HepG2 (cell line): ENCODE results near the gene STX7. TPM values are rescaled to one million over a fixed set of nuclear protein-coding genes. Genes with fewer than 3 reads are reported as not detected.

Source experiments
- ATAC-seq: fragments of 200-7000 bp; cut with Tn5 transposase; 3 replicates; pipeline ENCODE4 v1.9.1; 2020; ENCODE audit warnings: mild to moderate bottlenecking, moderate library complexity
- BruUV-seq: library from RNA; stranded (reverse); fragments of 400-500 nt; replicated peaks from 2 replicates; lab custom pipeline; 2021; lab: Mats Ljungman, UMichigan
- CTCF ChIA-PET: fragments of 300-600 bp; formaldehyde crosslinking; extraction: SDS; loops from one replicate; lab custom pipeline; 2021; ENCODE audit warnings: low total read pairs, inconsistent platforms, low intra/inter-chr PET ratio; lab: Yijun Ruan, JAX
- POLR2A ChIA-PET: fragments of 350-600 bp; sonication (Branson Sonifier 250); formaldehyde crosslinking; loops from one replicate; lab custom pipeline; 2020; ENCODE audit warnings: antibody characterized with exemption, inconsistent platforms; lab: Yijun Ruan, JAX
- DNase-seq: peaks from one replicate; pipeline ENCODE4 v3.0.0-alpha.2; 2015; ENCODE audit warnings: low spot score
- FAIRE-seq: peaks from 3 replicates; lab custom pipeline; 2011; peaks lifted over from hg19 to GRCh38; lab: Jason Lieb, UNC
- H2AFZ ChIP-seq: one replicate; pipeline ENCODE4 v1.6.1; 2011; ENCODE audit warnings: low read length, inconsistent platforms
- H3K27ac ChIP-seq: fragments of 300-600 bp; 3 replicates; pipeline ENCODE4 v1.8.0; 2011; ENCODE audit warnings: mixed run types, mild to moderate bottlenecking, mixed read lengths, low read length, inconsistent platforms; ENCODE audit not compliant: insufficient read depth; ENCODE audit errors: extremely low read length
- H3K27me3 ChIP-seq, 2 experiments: fragments of 200-600 bp in 1 of 2; 2 replicates in 1 of 2; 3 replicates in 1 of 2; pipeline versions ENCODE4 v1.6.0 to v1.8.0; 2011; ENCODE audit warnings: low read length in 2 of 2, mild to moderate bottlenecking in 2 of 2, moderate library complexity in 2 of 2, inconsistent platforms in 1 of 2; ENCODE audit not compliant: insufficient read depth in 2 of 2, control insufficient read depth in 1 of 2
- H3K36me3 ChIP-seq, 2 experiments: fragments of 200-600 bp in 1 of 2; replicated peaks in 1 of 2; 2 replicates in 1 of 2; 3 replicates in 1 of 2; pipeline versions ENCODE4 v1.5.1 to v1.8.0; 2011; ENCODE audit warnings: low read length in 2 of 2, inconsistent platforms in 1 of 2; ENCODE audit not compliant: insufficient read depth in 2 of 2, control insufficient read depth in 1 of 2
- H3K4me1 ChIP-seq: 2 replicates; pipeline ENCODE4 v1.5.1; 2012; ENCODE audit warnings: low read length, inconsistent platforms; ENCODE audit not compliant: insufficient read depth
- H3K4me2 ChIP-seq: 2 replicates; pipeline ENCODE4 v1.6.0; 2011; ENCODE audit warnings: low read depth, low read length, inconsistent platforms
- H3K4me3 ChIP-seq, 3 experiments: fragments of 200-600 bp in 1 of 3; sonication (generic), shearing (Covaris generic) in 1 of 3; replicated peaks in 1 of 3; 2 replicates each; pipeline ENCODE4 v1.5.1; 2011 to 2016; ENCODE audit warnings: low read length in 3 of 3, inconsistent platforms in 2 of 3, low read depth in 2 of 3, mild to moderate bottlenecking in 2 of 3, control low read depth in 1 of 3, mixed read lengths in 1 of 3; ENCODE audit not compliant: insufficient read depth in 1 of 3
- H3K79me2 ChIP-seq: one replicate; pipeline ENCODE4 v1.6.1; 2011; ENCODE audit warnings: low read length, inconsistent platforms; ENCODE audit not compliant: insufficient read depth
- H3K9ac ChIP-seq: 2 replicates; pipeline ENCODE4 v1.6.0; 2011; ENCODE audit warnings: mild to moderate bottlenecking, low read depth, low read length, inconsistent platforms; ENCODE audit not compliant: insufficient read depth
- H3K9me3 ChIP-seq: 2 replicates; pipeline ENCODE4 v1.5.1; 2012; ENCODE audit warnings: mild to moderate bottlenecking, low read length
- H4K20me1 ChIP-seq: 2 replicates; pipeline ENCODE4 v1.6.0; 2011; ENCODE audit warnings: inconsistent platforms, mild to moderate bottlenecking, low read length, moderate library complexity; ENCODE audit not compliant: insufficient read depth
- BRCA1 ChIP-seq: sonication (generic); formaldehyde crosslinking; IDR thresholded peaks from 2 replicates; pipeline ENCODE4 v1.4.0; 2020; ENCODE audit warnings: missing genetic modification reagents
- CBX5 ChIP-seq: sonication (generic); formaldehyde crosslinking; IDR thresholded peaks from 2 replicates; pipeline ENCODE4 v1.4.0; 2020; ENCODE audit warnings: missing genetic modification reagents, borderline replicate concordance
- NR2C2 ChIP-seq: sonication (generic); formaldehyde crosslinking; IDR thresholded peaks from 2 replicates; pipeline ENCODE4 v1.4.0; 2020; ENCODE audit warnings: missing genetic modification reagents, mild to moderate bottlenecking, moderate library complexity, borderline replicate concordance
- SYNCRIP ChIP-seq: fragments of 200-400 bp; formaldehyde crosslinking; IDR thresholded peaks from 2 replicates; pipeline ENCODE4 v1.6.1; 2018; ENCODE audit warnings: mild to moderate bottlenecking, low read depth, low read length; ENCODE audit not compliant: insufficient read depth
- ZFP37 ChIP-seq: sonication (generic); formaldehyde crosslinking; IDR thresholded peaks from 2 replicates; pipeline ENCODE4 v1.4.0; 2020; ENCODE audit warnings: missing genetic modification reagents, borderline replicate concordance
- ZNF607 ChIP-seq: sonication (generic); formaldehyde crosslinking; IDR thresholded peaks from 2 replicates; pipeline ENCODE4 v1.5.1; 2020; ENCODE audit warnings: missing genetic modification reagents, mild to moderate bottlenecking, borderline replicate concordance
- ZNF768 ChIP-seq: sonication (generic); formaldehyde crosslinking; IDR thresholded peaks from 2 replicates; pipeline ENCODE4 v1.4.0; 2020; ENCODE audit warnings: missing genetic modification reagents
- WGBS: methylation state at CpG from one replicate; pipeline ENCODE4 v1.1.6; 2017; ENCODE audit warnings: low lambda C conversion rate; 5-methylcytosine and 5-hydroxymethylcytosine counted together
- in situ Hi-C: cut with HindIII; loops from 2 replicates; pipeline ENCODE4 v1.10.0; 2017; ENCODE audit warnings: low pct_unique_long_range_greater_than_20kb; ENCODE audit not compliant: extremely low pct_ligation_motif_present
- intact Hi-C: fragments of 100-400 bp; cut with micrococcal nuclease; formaldehyde crosslinking; loops from one replicate; pipeline ENCODE4 v1.10.0; 2022; ENCODE audit not compliant: unreplicated experiment
- polyA plus RNA-seq, 8 experiments: library from polyadenylated mRNA; depleted of rRNA in 3 of 8; stranded (reverse) in 7 of 8; unstranded in 1 of 8; fragments of >200 nt; fragmentation: Illumina TruSeq in 4 of 8; extraction: Trizol in 4 of 8; gene quantifications; 2 replicates each; pipeline versions ENCODE4 v1.2.1 to v1.2.3, GENCODE V29; 2011 to 2016; ENCODE audit warnings: low read depth in 4 of 8, missing spikeins in 1 of 8, mixed read lengths in 1 of 8; ENCODE audit not compliant: insufficient read depth in 1 of 8
- total RNA-seq, 5 experiments: library from RNA; depleted of rRNA; stranded (reverse); fragments of >200 nt; fragmentation: Illumina TruSeq; extraction: Trizol; gene quantifications; 2 replicates each; pipeline ENCODE4 v1.2.3, GENCODE V29; 2016; ENCODE audit warnings: low read depth in 1 of 5
- TF ChIP-seq, protein P1 (sequence below): sonication (generic); formaldehyde crosslinking; IDR thresholded peaks from 2 replicates; pipeline ENCODE4 v1.9.0; 2021; ENCODE audit warnings: missing genetic modification reagents, borderline replicate concordance
- TF ChIP-seq, protein P2 (sequence below): sonication (generic); formaldehyde crosslinking; IDR thresholded peaks from 2 replicates; pipeline ENCODE4 v1.5.0; 2020; ENCODE audit warnings: mild to moderate bottlenecking, missing genetic modification reagents, moderate library complexity

STX7 gene
- total and polyA plus RNA-seq, 2 of the 13 experiments (the other 11 are each of a cell fraction or from before 2014, with no cell fraction given) = 28.0 to 34.7 TPM

DNA sequence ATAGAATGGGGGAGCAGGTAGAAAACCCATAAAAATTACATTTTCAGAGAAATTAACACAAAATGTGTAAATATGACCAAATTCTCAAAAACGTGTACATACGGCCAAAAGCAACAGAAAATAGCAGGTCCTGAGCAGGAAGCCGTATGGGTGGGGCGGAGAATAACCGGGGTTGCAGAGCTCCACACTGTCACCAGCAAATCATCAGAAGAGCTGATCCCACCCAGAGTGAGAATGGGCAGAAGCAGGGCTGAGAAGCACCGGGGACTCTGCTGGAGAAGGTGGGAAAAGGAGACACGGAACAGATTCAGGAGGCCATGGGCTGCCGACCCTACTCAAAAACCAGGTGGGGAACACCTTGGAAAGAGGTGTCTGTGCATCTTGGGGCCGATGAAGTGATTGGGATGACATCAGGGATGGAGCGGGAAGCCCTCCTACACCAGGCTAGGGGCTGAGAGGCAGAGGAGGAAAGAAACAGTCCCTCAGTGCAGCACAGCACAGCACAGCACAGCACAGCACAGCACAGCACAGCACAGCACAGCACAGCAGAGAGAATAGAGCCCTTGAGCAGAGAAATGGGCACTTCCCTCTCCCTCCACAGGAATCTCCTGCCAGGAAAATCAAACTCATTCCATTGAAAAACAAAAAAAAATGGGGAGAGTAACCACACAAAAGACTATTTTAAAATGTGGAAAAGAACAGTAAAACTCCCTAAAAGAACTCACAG is 22.3 kb downstream of the STX7 start:
- ChIA-PET CTCF (no interaction called here), POLR2A (no interaction called here)
- no peak for DNase-seq
- peaks cover 3% of the 10 kb centered on the region for H3K79me2 ChIP-seq
- H2AFZ ChIP-seq = no peak overlapping the region
- H3K27ac ChIP-seq = no peak overlapping the region
- no peaks in the 10 kb centered on the region for H3K9me3 ChIP-seq
- intact Hi-C loops = no loop called here
- no peak overlapping the region for H3K4me2 ChIP-seq
- no peak for ATAC-seq
- H4K20me1 ChIP-seq = 0 out of 2 replicates have a peak, but pooled peaks cover 3% of the 10 kb centered on the region
- no peak overlapping the region for H3K4me3 ChIP-seq
- no peak overlapping the region for H3K9ac ChIP-seq
- no TSS peak for BruUV-seq
- no peak for TF ChIP-seq SYNCRIP
- TF ChIP-seq BRCA1 (CRISPR knock-in tag) = no peak
- peak; percentile 65; the same call in 1 of the 2 replicates for TF ChIP-seq ZNF768 (CRISPR knock-in tag)
- FAIRE-seq = no peak
- peaks cover 3 to 10% of the 10 kb centered on the region in 2 experiments; a peak in 4 of 5 replicates for H3K36me3 ChIP-seq
- H3K4me1 ChIP-seq = no peaks in the 10 kb centered on the region
- in situ Hi-C loops = no loop called here
- H3K27me3 ChIP-seq = no peaks in the 10 kb centered on the region
- 96% methylated on average over 10 of the region's 10 CpGs for WGBS

DNA sequence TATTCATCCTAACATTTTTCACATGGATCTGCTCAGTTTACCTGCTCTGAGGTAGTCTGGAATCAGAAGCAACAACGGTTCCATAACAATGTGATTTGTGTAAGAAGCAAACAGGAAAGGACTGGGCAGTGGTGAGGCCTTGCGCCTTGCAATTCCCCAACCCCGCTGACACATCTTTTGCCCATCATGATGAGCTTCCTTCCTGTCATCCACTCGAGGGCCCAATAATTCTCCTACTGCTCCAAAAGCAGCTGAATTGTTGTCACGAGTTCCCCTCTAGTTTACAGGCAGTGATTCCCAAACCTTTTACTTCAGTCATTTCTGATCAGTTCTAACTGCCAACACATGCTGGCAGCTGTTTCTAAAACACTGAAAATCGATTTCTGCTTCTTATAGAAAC is 22.9 kb downstream of the STX7 start:
- no peak for FAIRE-seq
- H3K9ac ChIP-seq = no peak overlapping the region
- peaks cover 3% of the 10 kb centered on the region for H3K79me2 ChIP-seq
- DNase-seq = no peak
- ChIA-PET CTCF (no interaction called here), POLR2A (no interaction called here)
- H3K36me3 ChIP-seq = peaks cover 3 to 10% of the 10 kb centered on the region in 2 experiments; a peak in 4 of 5 replicates
- intact Hi-C loops (no loop called here), in situ Hi-C loops (no loop called here)
- H3K27me3 ChIP-seq = no peaks in the 10 kb centered on the region
- 87% methylated on average over 6 of the region's 6 CpGs for WGBS
- no peak overlapping the region for H2AFZ ChIP-seq
- no peaks in the 10 kb centered on the region for H3K9me3 ChIP-seq
- TF ChIP-seq ZNF607 (CRISPR knock-in tag) = no peak
- TF ChIP-seq NR2C2 (CRISPR knock-in tag) = no peak
- TF ChIP-seq, protein P1, sequence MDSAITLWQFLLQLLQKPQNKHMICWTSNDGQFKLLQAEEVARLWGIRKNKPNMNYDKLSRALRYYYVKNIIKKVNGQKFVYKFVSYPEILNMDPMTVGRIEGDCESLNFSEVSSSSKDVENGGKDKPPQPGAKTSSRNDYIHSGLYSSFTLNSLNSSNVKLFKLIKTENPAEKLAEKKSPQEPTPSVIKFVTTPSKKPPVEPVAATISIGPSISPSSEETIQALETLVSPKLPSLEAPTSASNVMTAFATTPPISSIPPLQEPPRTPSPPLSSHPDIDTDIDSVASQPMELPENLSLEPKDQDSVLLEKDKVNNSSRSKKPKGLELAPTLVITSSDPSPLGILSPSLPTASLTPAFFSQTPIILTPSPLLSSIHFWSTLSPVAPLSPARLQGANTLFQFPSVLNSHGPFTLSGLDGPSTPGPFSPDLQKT (CRISPR knock-in tag) = no peak
- TF ChIP-seq, protein P2, sequence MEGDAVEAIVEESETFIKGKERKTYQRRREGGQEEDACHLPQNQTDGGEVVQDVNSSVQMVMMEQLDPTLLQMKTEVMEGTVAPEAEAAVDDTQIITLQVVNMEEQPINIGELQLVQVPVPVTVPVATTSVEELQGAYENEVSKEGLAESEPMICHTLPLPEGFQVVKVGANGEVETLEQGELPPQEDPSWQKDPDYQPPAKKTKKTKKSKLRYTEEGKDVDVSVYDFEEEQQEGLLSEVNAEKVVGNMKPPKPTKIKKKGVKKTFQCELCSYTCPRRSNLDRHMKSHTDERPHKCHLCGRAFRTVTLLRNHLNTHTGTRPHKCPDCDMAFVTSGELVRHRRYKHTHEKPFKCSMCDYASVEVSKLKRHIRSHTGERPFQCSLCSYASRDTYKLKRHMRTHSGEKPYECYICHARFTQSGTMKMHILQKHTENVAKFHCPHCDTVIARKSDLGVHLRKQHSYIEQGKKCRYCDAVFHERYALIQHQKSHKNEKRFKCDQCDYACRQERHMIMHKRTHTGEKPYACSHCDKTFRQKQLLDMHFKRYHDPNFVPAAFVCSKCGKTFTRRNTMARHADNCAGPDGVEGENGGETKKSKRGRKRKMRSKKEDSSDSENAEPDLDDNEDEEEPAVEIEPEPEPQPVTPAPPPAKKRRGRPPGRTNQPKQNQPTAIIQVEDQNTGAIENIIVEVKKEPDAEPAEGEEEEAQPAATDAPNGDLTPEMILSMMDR = no peak
- no peak for TF ChIP-seq CBX5 (CRISPR knock-in tag)
- TF ChIP-seq ZFP37 (CRISPR knock-in tag) = no peak
- no peaks in the 10 kb centered on the region for H3K4me1 ChIP-seq
- H3K4me3 ChIP-seq = no peak overlapping the region
- BruUV-seq = no TSS peak
- no peak overlapping the region for H3K27ac ChIP-seq
- H3K4me2 ChIP-seq = no peak overlapping the region
- no peak for ATAC-seq
- H4K20me1 ChIP-seq = peaks cover 4% of the 10 kb centered on the region; the same call in 1 of the 2 replicates
